Measurements from ENCODE around the gene KCNRG. TPM values are rescaled to one million over a fixed set of nuclear protein-coding genes. Genes with fewer than 3 reads are reported as not detected.
A peak's percentile ranks its signal among the peaks of the same experiment; 100 is the strongest.

KCNRG gene, protein sequence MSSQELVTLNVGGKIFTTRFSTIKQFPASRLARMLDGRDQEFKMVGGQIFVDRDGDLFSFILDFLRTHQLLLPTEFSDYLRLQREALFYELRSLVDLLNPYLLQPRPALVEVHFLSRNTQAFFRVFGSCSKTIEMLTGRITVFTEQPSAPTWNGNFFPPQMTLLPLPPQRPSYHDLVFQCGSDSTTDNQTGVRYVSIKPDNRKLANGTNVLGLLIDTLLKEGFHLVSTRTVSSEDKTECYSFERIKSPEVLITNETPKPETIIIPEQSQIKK
- 1.3 and 2.2 TPM in 2 replicates for total RNA-seq
- long read RNA-seq, partial matches to known transcripts: 0 of 9 reads
- long read RNA-seq, other reads (novel, unspliced or antisense): 9 of 9 reads

DNA sequence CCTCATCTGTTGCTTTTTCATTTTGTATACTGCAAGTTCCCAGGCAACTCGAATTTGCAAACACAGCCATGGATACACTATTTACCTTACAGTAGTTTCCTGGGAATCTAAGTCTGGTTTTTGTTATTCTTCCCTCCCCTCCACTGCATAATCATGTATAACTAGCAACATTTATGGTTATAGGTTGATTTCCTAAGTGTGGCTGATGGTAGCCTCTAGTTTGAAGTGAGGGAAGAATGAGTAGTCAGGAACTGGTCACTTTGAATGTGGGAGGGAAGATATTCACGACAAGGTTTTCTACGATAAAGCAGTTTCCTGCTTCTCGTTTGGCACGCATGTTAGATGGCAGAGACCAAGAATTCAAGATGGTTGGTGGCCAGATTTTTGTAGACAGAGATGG lies at the start of gene KCNRG:
TSS of gene KCNRG (plus strand) at position 187 of the 400 bp plus-strand sequence. CDS start at position 237, 50 bp downstream.
- peak within 1 kb of the TSS; percentile 3 for H3K27ac Mint-ChIP-seq
- H3K9me3 Mint-ChIP-seq (ENCODE audit: low read depth): no peaks in the 10 kb centered on the region
- DNase-seq (ENCODE audit: low spot score, unreplicated experiment): no peak
- peaks cover 14% of the 10 kb centered on the region for H3K4me1 Mint-ChIP-seq (ENCODE audit: low read depth)
- TF ChIP-seq, protein P1, sequence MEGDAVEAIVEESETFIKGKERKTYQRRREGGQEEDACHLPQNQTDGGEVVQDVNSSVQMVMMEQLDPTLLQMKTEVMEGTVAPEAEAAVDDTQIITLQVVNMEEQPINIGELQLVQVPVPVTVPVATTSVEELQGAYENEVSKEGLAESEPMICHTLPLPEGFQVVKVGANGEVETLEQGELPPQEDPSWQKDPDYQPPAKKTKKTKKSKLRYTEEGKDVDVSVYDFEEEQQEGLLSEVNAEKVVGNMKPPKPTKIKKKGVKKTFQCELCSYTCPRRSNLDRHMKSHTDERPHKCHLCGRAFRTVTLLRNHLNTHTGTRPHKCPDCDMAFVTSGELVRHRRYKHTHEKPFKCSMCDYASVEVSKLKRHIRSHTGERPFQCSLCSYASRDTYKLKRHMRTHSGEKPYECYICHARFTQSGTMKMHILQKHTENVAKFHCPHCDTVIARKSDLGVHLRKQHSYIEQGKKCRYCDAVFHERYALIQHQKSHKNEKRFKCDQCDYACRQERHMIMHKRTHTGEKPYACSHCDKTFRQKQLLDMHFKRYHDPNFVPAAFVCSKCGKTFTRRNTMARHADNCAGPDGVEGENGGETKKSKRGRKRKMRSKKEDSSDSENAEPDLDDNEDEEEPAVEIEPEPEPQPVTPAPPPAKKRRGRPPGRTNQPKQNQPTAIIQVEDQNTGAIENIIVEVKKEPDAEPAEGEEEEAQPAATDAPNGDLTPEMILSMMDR (IDR thresholded peaks at IDR 0.05; ENCODE audit: unreplicated experiment): no peak
- peaks cover 32% of the 10 kb centered on the region for H3K36me3 Mint-ChIP-seq (ENCODE audit: insufficient read depth)
- no peak within 1 kb of the TSS for H3K4me3 Mint-ChIP-seq (ENCODE audit: low read depth)
- no peaks in the 10 kb centered on the region for H3K27me3 Mint-ChIP-seq

DNA sequence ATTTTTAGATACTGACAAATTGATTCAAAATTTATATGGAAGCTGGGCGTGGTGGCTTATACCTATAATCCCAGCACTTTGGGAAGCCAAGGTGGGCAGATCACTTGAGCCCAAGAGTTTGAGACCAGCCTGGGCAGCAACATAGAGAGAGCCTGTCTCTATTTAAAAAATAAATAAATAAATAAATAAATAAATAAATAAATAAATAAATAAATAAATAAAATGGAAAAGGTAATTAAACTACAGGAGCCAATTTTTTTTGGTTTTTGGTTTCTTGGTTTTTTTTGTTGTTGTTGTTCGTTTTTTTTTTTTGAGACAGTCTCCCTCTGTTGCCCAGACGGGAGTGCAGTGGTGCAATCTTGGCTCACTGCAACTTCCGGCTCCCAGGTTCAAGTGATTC lies 47.8 kb upstream of the KCNRG start:
- DNase-seq (ENCODE audit: low spot score, unreplicated experiment): no peak
- peaks cover 11% of the 10 kb centered on the region for H3K36me3 Mint-ChIP-seq (ENCODE audit: insufficient read depth)
- peaks cover 22% of the 10 kb centered on the region for H3K9me3 Mint-ChIP-seq (ENCODE audit: low read depth)
- H3K27ac Mint-ChIP-seq: no peak overlapping the region
- no peaks in the 10 kb centered on the region for H3K27me3 Mint-ChIP-seq
- no peak overlapping the region for H3K4me3 Mint-ChIP-seq (ENCODE audit: low read depth)
- TF ChIP-seq, protein P1 (IDR thresholded peaks at IDR 0.05; ENCODE audit: unreplicated experiment): no peak
- no peaks in the 10 kb centered on the region for H3K4me1 Mint-ChIP-seq (ENCODE audit: low read depth)

DNA sequence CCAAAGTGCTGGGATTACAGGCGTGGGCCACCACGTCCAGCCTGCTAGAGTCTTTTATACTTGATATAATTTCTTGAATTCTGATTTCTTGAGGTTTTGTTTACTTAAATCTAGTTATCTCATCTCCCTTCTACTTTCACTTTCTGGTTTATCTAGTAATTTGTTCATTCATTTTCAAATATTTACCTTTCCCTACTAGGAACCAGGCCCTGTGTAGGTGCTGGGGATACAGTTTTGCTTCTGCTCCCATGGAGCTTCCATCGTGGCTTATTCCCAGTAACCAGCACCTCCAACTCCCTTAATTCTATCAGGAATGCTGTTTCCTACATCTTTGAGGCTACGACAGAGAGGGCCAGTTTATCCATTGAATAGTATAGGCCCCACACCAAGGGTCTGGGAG lies 42.5 kb upstream of the KCNRG start:
- no peaks in the 10 kb centered on the region for H3K9me3 Mint-ChIP-seq (ENCODE audit: low read depth)
- H3K27me3 Mint-ChIP-seq: no peaks in the 10 kb centered on the region
- no peak for DNase-seq (ENCODE audit: low spot score, unreplicated experiment)
- H3K4me1 Mint-ChIP-seq (ENCODE audit: low read depth): peaks cover 3% of the 10 kb centered on the region
- H3K27ac Mint-ChIP-seq: no peak overlapping the region
- TF ChIP-seq, protein P1 (IDR thresholded peaks at IDR 0.05; ENCODE audit: unreplicated experiment): no peak
- H3K36me3 Mint-ChIP-seq (ENCODE audit: insufficient read depth): no peaks in the 10 kb centered on the region
- no peak overlapping the region for H3K4me3 Mint-ChIP-seq (ENCODE audit: low read depth)

DNA sequence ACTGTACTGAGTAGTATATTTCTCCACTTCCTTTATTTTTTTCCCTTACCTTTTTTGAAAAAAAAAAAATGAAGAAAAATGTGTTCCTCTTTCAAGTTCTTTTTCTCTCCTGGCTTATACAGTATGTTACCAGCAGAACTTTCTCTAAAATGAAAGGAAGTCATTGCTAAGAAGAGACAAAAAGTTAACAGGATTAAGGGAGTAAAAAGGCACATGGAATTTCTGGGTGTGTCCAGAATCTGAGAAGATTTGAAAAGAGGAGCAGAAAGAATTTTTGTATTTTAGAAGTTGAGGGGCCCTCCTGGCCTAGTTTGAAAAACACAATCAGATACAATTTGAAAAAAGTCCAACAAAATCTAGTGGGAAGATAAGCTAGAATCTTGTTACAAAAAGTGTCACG lies 39.4 kb upstream of the KCNRG start:
- Mint-ChIP-seq H3K4me1 (ENCODE audit: low read depth) (peaks cover 3% of the 10 kb centered on the region), H3K27me3 (no peaks in the 10 kb centered on the region), H3K36me3 (ENCODE audit: insufficient read depth) (no peaks in the 10 kb centered on the region), H3K9me3 (ENCODE audit: low read depth) (no peaks in the 10 kb centered on the region), H3K4me3 (ENCODE audit: low read depth) (no peak overlapping the region), H3K27ac (no peak overlapping the region)
- TF ChIP-seq, protein P1 (IDR thresholded peaks at IDR 0.05; ENCODE audit: unreplicated experiment): no peak
- DNase-seq (ENCODE audit: low spot score, unreplicated experiment): no peak

DNA sequence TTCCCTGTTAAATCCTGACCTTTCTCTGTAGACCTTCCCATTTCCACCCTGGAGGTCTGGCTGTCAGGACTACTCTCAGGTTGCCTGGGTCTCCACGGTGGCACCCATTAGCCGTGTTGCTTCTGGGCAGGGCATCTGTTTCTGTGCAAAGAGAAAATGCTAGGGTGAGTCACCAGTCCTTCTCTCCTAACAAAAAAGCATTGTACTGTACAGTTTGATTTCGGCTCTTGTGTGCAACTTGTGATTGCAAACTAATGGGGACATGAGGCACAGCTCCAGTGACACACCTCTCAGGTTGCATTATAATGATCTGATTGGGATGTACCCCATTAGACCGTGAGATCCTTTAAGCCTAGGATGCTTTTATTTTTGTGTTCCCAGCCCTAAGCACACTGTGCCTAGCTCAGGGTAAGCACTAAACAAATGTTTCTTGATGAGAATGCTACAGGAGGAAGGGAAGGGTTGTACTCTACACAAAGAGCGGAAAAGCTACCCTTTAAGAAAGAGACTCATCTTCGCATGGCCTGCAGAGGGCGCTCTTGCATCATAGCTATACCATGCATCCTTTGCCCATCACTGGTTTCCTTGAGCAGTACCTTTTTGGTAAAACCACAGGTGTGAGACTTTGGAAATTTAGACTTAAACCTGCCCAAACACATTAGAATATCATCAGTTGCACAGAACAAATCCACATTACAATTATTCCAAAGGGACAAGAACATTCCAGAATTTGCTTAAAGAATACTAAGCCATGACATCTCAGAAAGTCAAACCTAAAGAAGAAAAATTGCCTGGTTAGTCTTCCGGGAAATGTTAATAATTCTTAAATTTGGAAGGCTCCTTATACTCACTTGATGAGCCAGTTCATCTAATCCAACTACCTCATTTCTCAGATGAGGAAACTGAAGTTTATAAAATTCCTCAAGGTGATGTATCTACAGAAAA lies 38.7 kb upstream of the KCNRG start:
- H3K27me3 Mint-ChIP-seq: no peaks in the 10 kb centered on the region
- TF ChIP-seq, protein P1 (IDR thresholded peaks at IDR 0.05; ENCODE audit: unreplicated experiment): peak; percentile 92
- H3K27ac Mint-ChIP-seq: no peak overlapping the region
- H3K9me3 Mint-ChIP-seq (ENCODE audit: low read depth): no peaks in the 10 kb centered on the region
- peaks cover 3% of the 10 kb centered on the region for H3K4me1 Mint-ChIP-seq (ENCODE audit: low read depth)
- no peaks in the 10 kb centered on the region for H3K36me3 Mint-ChIP-seq (ENCODE audit: insufficient read depth)
- peak; percentile 53 for DNase-seq (ENCODE audit: low spot score, unreplicated experiment)
- H3K4me3 Mint-ChIP-seq (ENCODE audit: low read depth): no peak overlapping the region
